IPS DF 6.9 (cell line): Measurements from ENCODE around the gene TPSG1.
"Not testable (repeated sequence)": the region's sequence is repeated elsewhere in the genome, so short reads cannot be mapped to it uniquely, and the experiment has no call there.

Experiments
- DNase-seq: peaks from one replicate; pipeline ENCODE4 v3.0.0-alpha.2; 2013; ENCODE audit warnings: low read depth, low spot score
- H3K27ac ChIP-seq: one replicate; pipeline ENCODE4 v1.5.1; 2013; ENCODE audit warnings: low read length, control low read depth
- H3K27me3 ChIP-seq: 2 replicates; pipeline ENCODE4 v1.6.1; 2013; ENCODE audit warnings: mild to moderate bottlenecking, low read length; ENCODE audit not compliant: control insufficient read depth, insufficient read depth
- H3K36me3 ChIP-seq: 2 replicates; pipeline ENCODE4 v1.6.1; 2013; ENCODE audit warnings: low read length; ENCODE audit not compliant: control insufficient read depth, insufficient read depth
- H3K4me1 ChIP-seq: 2 replicates; pipeline ENCODE4 v1.6.1; 2013; ENCODE audit warnings: low read length; ENCODE audit not compliant: control insufficient read depth, insufficient read depth
- H3K4me3 ChIP-seq: 2 replicates; pipeline ENCODE4 v1.5.1; 2013; ENCODE audit warnings: mild to moderate bottlenecking, low read length
- H3K9me3 ChIP-seq: 2 replicates; pipeline ENCODE4 v1.6.1; 2013; ENCODE audit warnings: low read length, inconsistent platforms; ENCODE audit not compliant: control insufficient read depth, insufficient read depth
- WGBS: extraction: QIAGEN DNeasy Blood & Tissue Kit; methylation state at CpG from one replicate; pipeline ENCODE4 v1.1.7; 2013; ENCODE audit warnings: mixed read lengths, missing lambda C conversion rate; ENCODE audit not compliant: insufficient read length, insufficient coverage; 5-methylcytosine and 5-hydroxymethylcytosine counted together

TPSG1 gene

DNA sequence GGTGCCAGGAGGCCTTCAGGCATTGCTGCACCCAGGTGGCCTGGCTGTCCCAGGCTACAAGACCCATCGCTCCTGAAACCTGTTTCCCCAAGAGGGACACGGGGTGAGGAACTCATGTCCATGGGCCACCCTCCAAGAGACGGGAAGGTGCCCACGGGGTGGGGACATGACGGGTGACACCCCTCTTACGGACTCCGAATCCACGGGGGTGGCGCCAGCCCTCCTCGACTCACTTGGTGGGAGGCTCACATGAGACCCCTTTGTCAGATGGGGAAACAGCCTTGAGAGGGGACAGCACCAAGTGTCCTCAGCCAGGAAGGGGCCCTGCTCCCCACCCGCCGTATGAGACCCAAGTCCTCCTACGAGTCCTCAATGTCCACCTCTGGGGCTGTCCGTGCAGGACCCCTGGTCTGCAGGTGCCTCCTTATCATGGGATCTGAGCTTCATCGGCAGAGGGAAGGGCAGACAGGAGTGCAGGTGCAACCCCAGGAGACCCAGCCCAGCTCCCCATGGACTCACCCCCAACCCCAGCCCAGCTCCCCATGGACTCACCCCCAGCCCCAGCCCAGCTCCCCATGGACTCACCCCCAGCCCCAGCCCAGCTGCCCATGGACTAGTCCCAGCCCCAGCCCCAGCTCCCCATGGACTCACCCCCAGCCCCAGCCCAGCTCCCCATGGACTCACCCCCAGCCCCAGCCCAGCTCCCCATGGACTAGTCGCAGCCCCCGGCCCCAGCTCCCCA, 5.6 kb upstream of the TPSG1 start:
- H3K9me3 ChIP-seq, H3K27me3 ChIP-seq, H3K4me1 ChIP-seq, H3K27ac ChIP-seq, DNase-seq, H3K36me3 ChIP-seq, H3K4me3 ChIP-seq: not testable (repeated sequence)
- WGBS: no CpG with 5 or more reads among the region's 17 CpGs

DNA sequence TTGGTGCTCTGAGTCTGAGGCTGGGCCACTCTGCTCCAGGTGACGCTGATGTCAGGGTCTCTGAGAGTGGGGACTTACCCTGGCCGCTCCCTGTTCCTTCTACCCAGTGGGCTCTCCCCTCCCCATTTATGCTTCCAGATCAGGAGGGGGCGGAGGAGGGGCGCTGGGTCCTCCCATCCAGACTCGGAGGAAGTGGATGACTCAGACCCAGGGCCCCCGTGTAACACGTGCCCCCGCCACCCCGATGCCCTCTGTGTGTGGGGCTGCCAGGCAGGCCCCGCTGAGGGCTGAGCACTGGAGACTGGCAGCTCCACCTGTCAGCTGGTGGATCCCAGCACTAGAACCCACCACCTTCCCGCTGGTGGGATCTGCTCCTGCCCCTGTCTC, 5.0 kb upstream of the TPSG1 start, which contains the start of gene TPSB2:
Gene TPSB2 (minus strand): TSS at position 101 of the 387 bp plus-strand sequence. CDS start 233 bp downstream, outside the sequence.
- not testable (repeated sequence) for H3K27me3 ChIP-seq, H3K36me3 ChIP-seq, H3K27ac ChIP-seq, DNase-seq, H3K9me3 ChIP-seq, H3K4me3 ChIP-seq, H3K4me1 ChIP-seq
- WGBS: no CpG with 5 or more reads among the region's 11 CpGs

DNA sequence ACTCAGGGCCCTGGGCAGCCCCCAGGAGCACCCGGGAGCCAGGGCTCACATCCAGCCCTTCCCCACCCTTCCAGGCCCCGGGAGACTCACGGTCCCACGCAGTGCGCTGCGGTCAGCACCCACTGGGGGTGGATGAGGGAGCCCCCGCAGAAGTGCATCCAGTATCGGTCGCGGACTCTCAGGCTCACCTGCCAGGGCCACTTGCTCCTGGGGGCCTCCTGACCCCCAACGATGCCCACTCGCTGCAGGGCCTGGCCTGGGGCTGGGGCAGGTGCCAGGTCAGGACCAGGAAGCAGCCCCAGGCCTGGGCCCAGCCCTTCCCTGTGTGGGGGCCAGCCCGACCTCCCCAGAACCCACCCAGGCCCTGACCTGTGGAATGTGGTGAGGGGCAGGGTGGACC, 4.4 kb upstream of the TPSG1 start:
- H3K27me3 ChIP-seq, H3K27ac ChIP-seq: not testable (repeated sequence)
- WGBS: no CpG with 5 or more reads among the region's 13 CpGs

DNA sequence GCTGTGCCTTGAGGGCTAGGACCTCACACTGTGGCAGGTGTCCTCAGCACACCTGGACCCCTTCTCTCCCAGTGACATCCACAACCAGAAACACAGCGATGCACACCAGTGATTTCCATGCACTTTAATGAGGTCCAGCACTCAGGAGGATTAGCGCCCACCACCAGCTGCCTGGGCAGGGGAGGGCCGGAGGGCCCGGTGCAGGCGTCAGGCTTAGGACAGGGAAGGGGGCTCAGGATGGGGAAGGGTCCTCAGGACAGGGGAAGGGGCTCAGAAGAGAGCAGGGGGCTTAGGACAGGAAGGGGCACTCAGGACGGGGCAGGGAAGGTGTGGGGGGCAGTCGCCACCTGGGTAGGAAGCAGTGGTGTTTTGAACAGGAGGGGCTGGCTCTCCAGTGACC, 3.2 kb upstream of the TPSG1 start:
- H3K27me3 ChIP-seq, H3K36me3 ChIP-seq, H3K4me1 ChIP-seq, H3K9me3 ChIP-seq, DNase-seq, H3K4me3 ChIP-seq, H3K27ac ChIP-seq: not testable (repeated sequence)
- WGBS: no CpG with 5 or more reads among the region's 7 CpGs

More for the DNA sequence above, 4.4 kb upstream of the TPSG1 start:
- H3K4me1 ChIP-seq, H3K36me3 ChIP-seq, DNase-seq, H3K4me3 ChIP-seq, H3K9me3 ChIP-seq: not testable (repeated sequence)

DNA sequence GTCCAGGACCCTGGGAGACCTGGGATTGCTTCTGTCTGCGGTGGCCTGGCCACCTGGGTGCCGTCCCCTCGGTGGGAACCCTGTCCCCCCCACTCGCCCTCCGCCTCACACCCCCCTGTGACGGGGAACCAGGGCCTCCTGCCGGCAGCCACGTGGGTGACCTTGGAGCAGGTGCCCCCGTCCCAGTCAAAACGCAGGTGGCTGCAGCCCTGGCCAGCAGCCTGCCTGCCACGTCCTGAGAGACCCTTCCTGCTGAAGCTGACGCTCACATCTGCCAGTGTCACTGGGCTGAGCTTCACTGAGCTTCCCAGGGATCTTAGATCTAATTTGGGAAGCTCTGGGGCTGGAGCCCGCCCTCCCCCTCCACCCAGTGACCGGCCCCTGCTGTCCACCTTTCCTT, 1.6 kb upstream of the TPSG1 start:
- H3K9me3 ChIP-seq, H3K27me3 ChIP-seq, H3K4me1 ChIP-seq, H3K27ac ChIP-seq, DNase-seq, H3K4me3 ChIP-seq, H3K36me3 ChIP-seq: not testable (repeated sequence)
- WGBS: no CpG with 5 or more reads among the region's 14 CpGs

DNA sequence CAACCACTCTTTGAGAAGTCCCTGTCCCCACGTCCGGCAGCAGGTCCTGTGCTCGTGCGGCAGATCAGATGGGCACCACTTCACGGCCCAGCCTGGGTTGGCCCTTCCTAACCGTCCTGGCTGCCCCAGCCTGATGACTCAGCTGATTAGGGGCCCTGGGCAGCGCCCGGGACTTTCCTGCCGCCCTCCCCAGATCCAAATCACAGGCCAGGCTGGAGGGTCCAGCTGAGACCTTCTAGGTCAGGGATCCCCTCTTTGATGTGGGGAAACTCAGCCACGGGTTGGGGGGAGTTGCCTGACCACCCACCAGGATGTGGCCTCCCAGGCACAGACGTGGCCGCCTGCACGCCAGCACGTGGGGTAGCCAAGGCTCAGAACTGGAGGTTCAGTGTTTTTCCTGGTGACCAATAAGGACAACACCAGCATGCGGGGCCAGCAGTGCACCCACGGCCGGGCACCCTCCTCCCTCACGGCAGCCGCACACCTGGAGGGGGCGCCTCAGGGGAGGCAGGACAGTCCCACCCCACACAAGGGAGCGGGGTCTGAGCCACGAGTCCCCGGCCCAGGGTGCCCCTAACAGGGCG, 752 bp upstream of the TPSG1 start:
- H3K27me3 ChIP-seq, H3K36me3 ChIP-seq, H3K27ac ChIP-seq, H3K9me3 ChIP-seq, H3K4me1 ChIP-seq, DNase-seq, H3K4me3 ChIP-seq: not testable (repeated sequence)
- WGBS: no CpG with 5 or more reads among the region's 24 CpGs

DNA sequence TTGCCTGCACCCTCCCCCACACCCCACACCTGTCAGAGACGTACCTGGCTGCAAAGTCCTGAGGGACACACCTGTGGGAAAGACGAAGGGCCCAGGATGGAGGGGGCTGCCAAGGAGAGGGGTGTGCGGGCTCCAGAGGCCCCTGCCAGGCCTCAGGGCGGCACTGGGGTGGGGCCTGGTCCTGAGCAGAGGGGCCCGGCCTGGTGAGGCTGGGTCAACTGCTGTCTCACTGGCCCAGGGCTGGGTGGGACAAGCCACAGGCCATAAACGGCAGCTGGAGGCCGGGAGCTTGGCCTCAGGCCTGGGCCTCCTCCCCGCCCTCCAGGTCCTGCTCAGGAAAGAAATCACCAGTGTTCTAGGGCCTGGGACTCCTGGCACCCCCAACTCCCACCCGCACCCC, 510 bp downstream of the TPSG1 start:
- H3K36me3 ChIP-seq: peaks cover 14% of the 10 kb centered on the region; the same call in 1 of the 2 replicates
- no CpG with 5 or more reads among the region's 9 CpGs for WGBS
- no peak for DNase-seq
- no peaks in the 10 kb centered on the region for H3K27me3 ChIP-seq
- H3K4me1 ChIP-seq: no peaks in the 10 kb centered on the region; the same call in 1 of the 2 replicates
- H3K4me3 ChIP-seq: no peak overlapping the region
- no peak overlapping the region for H3K27ac ChIP-seq
- H3K9me3 ChIP-seq: no peaks in the 10 kb centered on the region

DNA sequence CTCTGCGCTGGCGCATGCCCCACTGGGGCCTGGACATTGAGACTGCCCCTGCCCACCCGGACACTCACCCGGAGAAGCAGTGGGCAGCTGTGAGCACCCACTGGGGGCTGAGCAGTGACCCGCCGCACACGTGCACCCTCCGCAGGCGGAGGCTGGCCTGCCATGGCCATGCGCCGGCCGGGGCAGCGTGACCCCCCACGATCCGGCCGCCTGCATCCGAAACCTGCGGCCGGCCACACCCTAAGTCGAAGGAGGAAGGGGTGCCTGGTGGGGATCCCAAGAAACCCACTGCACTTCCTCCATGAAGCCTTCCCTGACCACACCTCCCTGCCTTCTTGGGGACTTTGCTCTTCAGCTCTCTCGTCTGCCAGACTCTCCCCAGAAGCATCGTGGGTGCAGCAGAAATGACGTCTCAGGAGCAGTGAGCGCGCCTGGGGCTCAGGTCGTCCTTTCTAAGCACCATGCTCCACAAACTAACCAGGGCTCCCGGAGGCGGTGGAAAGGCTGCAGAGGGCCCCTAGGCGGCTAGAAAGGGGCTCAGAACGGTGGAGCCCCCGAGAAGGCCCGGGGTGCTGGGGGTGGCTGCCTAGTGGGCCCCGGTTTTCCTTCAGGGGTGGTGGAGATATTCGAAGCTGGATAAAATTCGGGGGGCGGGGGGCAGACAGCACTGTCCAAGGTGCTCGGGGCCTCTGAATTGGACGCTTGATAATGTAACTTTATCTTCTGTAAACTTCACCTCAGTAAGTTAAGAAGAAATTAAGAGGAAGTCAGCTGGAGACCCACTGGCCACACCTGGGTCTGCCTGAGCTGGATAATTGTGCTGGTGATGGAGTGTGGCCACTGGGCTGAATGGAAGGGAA, 1.5 kb downstream of the TPSG1 start:
- no peak overlapping the region for H3K4me3 ChIP-seq
- no peaks in the 10 kb centered on the region for H3K27me3 ChIP-seq
- peaks cover 14% of the 10 kb centered on the region; the same call in 1 of the 2 replicates for H3K36me3 ChIP-seq
- no peaks in the 10 kb centered on the region for H3K9me3 ChIP-seq
- H3K4me1 ChIP-seq: no peaks in the 10 kb centered on the region; the same call in 1 of the 2 replicates
- no peak overlapping the region for H3K27ac ChIP-seq
- no CpG with 5 or more reads among the region's 38 CpGs for WGBS
- DNase-seq: no peak

DNA sequence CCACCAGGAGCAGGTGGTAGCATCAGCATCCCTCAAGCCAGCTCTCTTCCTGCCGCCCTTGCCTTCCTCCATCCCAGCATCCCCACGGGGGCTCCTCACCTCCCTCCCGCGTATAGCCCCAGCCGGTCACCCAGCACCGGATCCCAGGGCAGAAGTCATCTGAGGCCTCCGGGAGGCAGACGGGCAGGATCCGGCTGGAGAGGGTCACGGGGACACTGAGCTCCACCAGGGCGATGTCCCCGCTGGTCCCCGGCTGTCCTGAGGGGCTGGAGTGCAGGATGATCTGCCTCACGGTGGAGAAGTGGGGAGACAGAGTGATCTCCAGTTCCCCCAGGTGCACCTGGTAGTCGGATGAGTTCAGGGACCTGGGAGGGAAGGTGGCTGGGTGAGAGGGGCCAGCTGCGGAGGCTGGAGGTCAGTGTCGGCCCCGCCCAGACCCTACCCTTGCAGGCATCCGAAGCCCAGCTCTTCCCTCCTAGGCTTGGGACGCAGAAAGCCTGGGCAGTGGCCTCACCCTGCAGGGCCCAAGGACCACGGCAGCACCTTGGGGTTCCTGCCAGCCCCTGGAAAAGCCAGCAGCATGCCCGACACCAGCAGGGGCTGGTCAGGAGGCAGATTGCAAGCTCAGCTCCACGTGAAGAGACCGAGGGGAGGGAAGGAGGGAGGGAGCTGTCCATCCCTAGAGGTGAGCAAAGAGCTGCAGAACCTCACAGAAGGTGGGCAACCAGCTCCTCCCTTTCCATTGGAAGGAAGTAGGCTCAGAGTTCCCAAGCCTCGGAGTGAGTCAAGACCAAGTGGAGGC, 2.3 kb downstream of the TPSG1 start:
- no peaks in the 10 kb centered on the region for H3K9me3 ChIP-seq
- H3K4me3 ChIP-seq: no peak overlapping the region
- no peaks in the 10 kb centered on the region for H3K27me3 ChIP-seq

More for the DNA sequence above, 2.3 kb downstream of the TPSG1 start:
- no CpG with 5 or more reads among the region's 25 CpGs for WGBS
- H3K4me1 ChIP-seq: no peaks in the 10 kb centered on the region; the same call in 1 of the 2 replicates
- H3K27ac ChIP-seq: no peak overlapping the region
- H3K36me3 ChIP-seq: peaks cover 20% of the 10 kb centered on the region
- DNase-seq: no peak
